ENCODE measurements around the gene CXCR2.

CXCR2 gene

GRCh38 chr2:218128781-218129457, 3.1 kb downstream of the CXCR2 start:
- Histone ChIP-seq H3K9me3 (ENCODE audit: insufficient read depth, low read length) (no peaks in the 10 kb centered on the region), H3K9ac (ENCODE audit: low read length) (no peak overlapping the region)

GRCh38 chr2:218129458-218130135, 3.8 kb downstream of the CXCR2 start:
- no peaks in the 10 kb centered on the region for H3K79me2 ChIP-seq (ENCODE audit: insufficient read depth, low read length)
- no peak overlapping the region for H3K27ac ChIP-seq (ENCODE audit: low read depth, low read length)
- H3K4me2 ChIP-seq (ENCODE audit: low read depth, low read length, poor library complexity, severe bottlenecking) = no peak overlapping the region
- no peaks in the 10 kb centered on the region for H3K9me2 ChIP-seq (replicated peaks; ENCODE audit: insufficient read depth, low read length)
- no peak overlapping the region for H3K9ac ChIP-seq (ENCODE audit: low read length)
- TF ChIP-seq EZH2phosphoT487 (conservative IDR thresholded peaks at IDR 0.05; ENCODE audit: low read length) (no peak), CTCF (IDR thresholded peaks at IDR 0.05; ENCODE audit: insufficient read depth, low read length, poor library complexity, severe bottlenecking) (no peak)
- no peaks in the 10 kb centered on the region for H3K9me3 ChIP-seq (ENCODE audit: insufficient read depth, low read length)
- 0 out of 2 replicates have a peak, but pooled peaks cover 2% of the 10 kb centered on the region for H3K27me3 ChIP-seq (ENCODE audit: low read length)
- no peak overlapping the region for H2AFZ ChIP-seq (ENCODE audit: low read depth, low read length, severe bottlenecking)
- H3F3A ChIP-seq (ENCODE audit: insufficient read depth) = no peaks in the 10 kb centered on the region
- H4K20me1 ChIP-seq (ENCODE audit: low read depth, low read length) = no peaks in the 10 kb centered on the region
- H3K36me3 ChIP-seq (ENCODE audit: low read length) = no peaks in the 10 kb centered on the region
- no peak overlapping the region for H3K4me3 ChIP-seq (ENCODE audit: insufficient read depth, low read length, poor library complexity, severe bottlenecking)

More at GRCh38 chr2:218128781-218129457, 3.1 kb downstream of the CXCR2 start:
- H3K4me2 ChIP-seq (ENCODE audit: low read depth, low read length, poor library complexity, severe bottlenecking) = no peak overlapping the region
- no peak overlapping the region for H2AFZ ChIP-seq (ENCODE audit: low read depth, low read length, severe bottlenecking)
- no peaks in the 10 kb centered on the region for H3K9me2 ChIP-seq (replicated peaks; ENCODE audit: insufficient read depth, low read length)
- no peak overlapping the region for H3K27ac ChIP-seq (ENCODE audit: low read depth, low read length)
- no peaks in the 10 kb centered on the region for H3K36me3 ChIP-seq (ENCODE audit: low read length)
- H3K27me3 ChIP-seq (ENCODE audit: low read length) = 0 out of 2 replicates have a peak, but pooled peaks cover 2% of the 10 kb centered on the region
- H3K4me3 ChIP-seq (ENCODE audit: insufficient read depth, low read length, poor library complexity, severe bottlenecking) = no peak overlapping the region
- no peaks in the 10 kb centered on the region for H3F3A ChIP-seq (ENCODE audit: insufficient read depth)
- TF ChIP-seq CTCF (IDR thresholded peaks at IDR 0.05; ENCODE audit: insufficient read depth, low read length, poor library complexity, severe bottlenecking) (no peak), EZH2phosphoT487 (conservative IDR thresholded peaks at IDR 0.05; ENCODE audit: low read length) (no peak)
- H3K79me2 ChIP-seq (ENCODE audit: insufficient read depth, low read length) = no peaks in the 10 kb centered on the region
- no peaks in the 10 kb centered on the region for H4K20me1 ChIP-seq (ENCODE audit: low read depth, low read length)

GRCh38 chr2:218130377-218130776, 4.5 kb downstream of the CXCR2 start:
- H2AFZ ChIP-seq (ENCODE audit: low read depth, low read length, severe bottlenecking) = no peak overlapping the region
- H3K27ac ChIP-seq (ENCODE audit: low read depth, low read length) = no peak overlapping the region
- H3K9me2 ChIP-seq (replicated peaks; ENCODE audit: insufficient read depth, low read length) = no peaks in the 10 kb centered on the region
- no peak overlapping the region for H3K4me2 ChIP-seq (ENCODE audit: low read depth, low read length, poor library complexity, severe bottlenecking)
- no peaks in the 10 kb centered on the region for H3K27me3 ChIP-seq (ENCODE audit: low read length)
- no peaks in the 10 kb centered on the region for H3K79me2 ChIP-seq (ENCODE audit: insufficient read depth, low read length)
- TF ChIP-seq CTCF (IDR thresholded peaks at IDR 0.05; ENCODE audit: insufficient read depth, low read length, poor library complexity, severe bottlenecking) = no peak
- no peak overlapping the region for H3K9ac ChIP-seq (ENCODE audit: low read length)
- no peaks in the 10 kb centered on the region for H3K9me3 ChIP-seq (ENCODE audit: insufficient read depth, low read length)
- H3F3A ChIP-seq (ENCODE audit: insufficient read depth) = no peaks in the 10 kb centered on the region
- H4K20me1 ChIP-seq (ENCODE audit: low read depth, low read length) = no peaks in the 10 kb centered on the region
- no peak overlapping the region for H3K4me3 ChIP-seq (ENCODE audit: insufficient read depth, low read length, poor library complexity, severe bottlenecking)
- H3K36me3 ChIP-seq (ENCODE audit: low read length) = no peaks in the 10 kb centered on the region
